ENCODE data around the gene MACROD2.

The MACROD2 gene

DNA sequence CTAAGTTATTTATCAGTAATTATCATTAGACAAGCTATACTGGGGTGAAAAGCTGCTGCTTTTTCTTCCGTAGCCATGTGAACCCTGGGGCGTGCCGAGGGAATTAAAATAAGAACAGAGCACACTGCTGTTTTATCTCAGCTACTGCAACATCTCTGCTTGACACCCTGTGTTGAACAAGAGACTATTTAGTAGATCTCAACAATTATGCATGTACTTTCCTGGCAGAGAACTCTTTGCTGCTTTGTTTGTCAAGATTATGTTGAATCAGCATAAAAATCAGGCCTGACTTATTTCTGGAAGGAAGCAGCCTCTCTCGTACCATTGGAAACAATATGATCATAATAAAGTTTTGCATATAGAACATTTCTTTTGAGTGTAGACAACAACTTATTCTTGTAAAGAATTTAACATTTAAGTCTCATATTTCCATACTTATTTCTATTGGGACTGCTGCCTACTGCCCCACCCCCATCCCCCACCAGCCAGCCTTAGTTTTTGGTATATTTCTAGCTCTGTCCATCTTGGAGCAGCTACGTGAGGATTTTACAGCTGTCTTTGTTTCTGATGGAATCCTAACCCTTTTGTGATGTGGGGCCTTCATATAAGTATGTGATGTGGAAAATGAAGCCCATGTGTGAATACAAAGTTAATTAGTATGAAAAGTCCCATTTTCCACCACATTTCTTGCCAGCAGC lies 1566.5 kb downstream of the MACROD2 start:
- FAIRE-seq = no peak
- DNase-seq (ENCODE audit: insufficient read length, low spot score) = no peak

DNA sequence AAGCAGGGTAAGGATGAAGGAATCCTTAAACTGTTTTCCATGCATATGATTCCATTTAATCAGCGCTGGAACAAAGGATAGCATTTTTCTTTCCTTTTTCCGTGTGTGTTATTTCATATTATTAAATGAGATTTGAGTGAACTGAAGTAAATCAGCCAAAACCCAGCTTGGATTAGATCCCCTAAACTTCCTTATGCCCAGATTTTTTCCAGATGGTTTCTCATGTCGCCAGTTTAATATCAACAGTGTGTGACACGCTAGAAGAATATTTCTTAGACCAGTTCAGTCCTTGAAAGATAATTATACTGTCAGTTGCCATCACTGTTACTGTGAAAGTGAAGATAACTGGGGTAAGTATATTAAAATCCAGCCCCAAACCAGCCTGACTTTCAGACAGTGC lies 1568.5 kb downstream of the MACROD2 start:
- no peak for DNase-seq (ENCODE audit: insufficient read length, low spot score)
- no peak for FAIRE-seq

DNA sequence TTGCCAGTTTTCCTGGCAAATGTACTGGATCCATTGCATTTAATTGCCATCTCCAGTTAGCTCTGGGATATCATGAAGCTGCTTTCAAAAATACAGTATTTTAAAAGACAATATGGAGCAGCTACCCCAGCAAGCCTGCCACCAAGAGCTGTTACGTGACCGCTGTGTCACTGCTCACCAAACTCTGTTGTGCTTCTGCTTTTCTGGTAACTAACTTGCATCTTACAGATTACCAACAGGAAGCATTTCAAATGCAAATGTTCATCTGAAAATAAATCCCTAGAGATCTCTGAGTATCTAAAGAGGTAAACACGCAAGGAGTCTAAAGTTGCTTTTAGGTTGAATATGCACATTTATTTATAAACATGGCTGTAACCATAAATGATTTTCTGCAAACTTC lies 1569.7 kb downstream of the MACROD2 start:
- FAIRE-seq = no peak
- DNase-seq (ENCODE audit: insufficient read length, low spot score) = no peak

DNA sequence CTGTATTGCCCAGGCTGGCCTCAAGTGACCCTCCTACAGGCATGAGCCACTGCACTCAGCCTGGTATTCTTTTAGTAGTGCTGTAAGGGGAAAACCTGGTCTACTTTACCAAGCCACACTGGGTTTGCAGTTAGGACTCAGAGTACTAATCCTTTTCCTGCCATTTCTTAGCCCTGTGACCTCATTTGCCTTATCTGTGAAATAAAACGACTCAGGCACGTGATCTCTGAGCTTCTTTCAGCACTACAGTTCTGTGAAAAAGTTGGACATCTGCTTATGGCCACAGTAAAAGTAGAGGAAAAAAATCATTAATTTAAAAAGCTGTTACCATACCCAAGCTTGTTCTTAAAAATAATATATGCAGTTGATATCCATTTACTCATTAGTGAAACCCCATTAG lies 1570.5 kb downstream of the MACROD2 start:
- FAIRE-seq (no peak), DNase-seq (ENCODE audit: insufficient read length, low spot score) (no peak)

DNA sequence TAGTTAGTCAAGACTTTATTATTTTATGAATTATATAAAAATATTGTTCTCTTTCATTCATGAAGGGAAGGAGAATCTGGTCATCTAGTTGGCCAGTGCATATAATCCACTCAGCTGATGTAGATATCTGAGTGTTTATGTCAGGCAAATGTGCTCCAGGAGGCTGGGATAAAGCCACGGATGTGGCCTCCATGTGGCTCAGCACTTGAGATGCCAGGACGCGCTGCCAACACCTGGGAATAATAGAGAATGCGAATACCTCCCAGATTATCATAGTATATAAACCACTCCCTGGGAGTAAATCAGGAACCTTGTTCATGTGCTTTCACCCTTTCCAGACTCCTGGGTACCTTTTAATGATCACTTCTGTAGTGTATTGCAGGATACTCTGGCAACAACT lies 1571.9 kb downstream of the MACROD2 start:
- no peak for FAIRE-seq

DNA sequence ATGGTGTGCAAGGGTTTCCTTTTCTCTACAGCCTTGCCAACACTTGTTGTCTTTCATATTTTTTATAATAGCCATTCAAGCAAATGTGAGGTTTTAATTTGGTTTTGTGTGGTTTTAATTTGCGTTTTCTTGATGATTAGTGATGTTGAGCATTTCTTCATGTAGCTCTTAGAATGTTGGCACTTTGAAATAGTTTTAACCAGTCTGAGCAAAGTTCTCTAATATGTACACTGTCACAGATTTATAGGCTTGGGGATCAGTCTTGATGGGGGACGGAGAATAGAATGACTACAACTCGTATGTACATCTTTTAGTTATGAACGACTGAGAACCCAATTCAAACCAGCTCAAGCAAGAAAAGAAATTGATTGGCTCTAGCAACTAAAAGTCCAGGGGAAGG lies 1574.8 kb downstream of the MACROD2 start:
- FAIRE-seq = no peak
- DNase-seq (ENCODE audit: insufficient read length, low spot score) = no peak

More for the DNA sequence above, 1571.9 kb downstream of the MACROD2 start:
- DNase-seq (ENCODE audit: insufficient read length, low spot score) = no peak

DNA sequence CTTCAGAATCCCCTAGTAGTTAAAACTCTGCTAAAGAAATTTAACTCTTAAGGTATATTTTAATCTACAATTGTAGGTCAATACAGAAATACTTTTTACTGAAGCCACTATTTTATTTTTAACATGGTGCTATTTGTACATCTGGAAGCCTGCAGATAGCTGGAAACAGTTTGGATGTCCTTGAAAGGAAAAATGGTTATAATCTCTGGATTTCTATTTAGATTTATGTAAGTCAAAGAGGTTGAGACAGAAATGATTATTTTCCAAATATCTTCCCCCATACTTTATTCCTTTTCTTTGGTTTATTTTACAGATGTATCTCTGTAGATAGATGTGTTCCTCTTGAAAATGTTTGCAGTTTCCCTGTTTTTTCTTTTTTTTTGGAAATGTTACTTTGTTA lies 1575.7 kb downstream of the MACROD2 start:
- DNase-seq (ENCODE audit: insufficient read length, low spot score) = no peak
- no peak for FAIRE-seq

DNA sequence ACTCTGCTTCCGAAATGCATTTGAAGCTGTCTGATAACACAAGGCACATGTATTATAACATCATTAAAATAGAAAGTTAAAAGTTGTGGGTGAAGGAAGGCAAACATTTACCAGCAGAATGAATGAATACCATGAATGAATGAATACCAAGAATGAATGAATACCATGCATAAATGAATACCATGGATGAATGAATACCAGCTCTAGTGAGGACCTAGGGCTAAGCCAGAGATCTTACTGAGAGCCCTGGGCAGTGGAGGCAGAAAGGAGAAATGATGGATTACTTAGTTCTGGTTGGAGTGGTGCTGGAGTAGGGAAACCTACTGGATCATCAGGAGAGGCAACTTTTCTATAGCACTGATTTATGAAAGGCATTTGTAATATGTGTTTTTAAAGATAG lies 1579.9 kb downstream of the MACROD2 start:
- DNase-seq (ENCODE audit: insufficient read length, low spot score) (no peak), FAIRE-seq (no peak)

DNA sequence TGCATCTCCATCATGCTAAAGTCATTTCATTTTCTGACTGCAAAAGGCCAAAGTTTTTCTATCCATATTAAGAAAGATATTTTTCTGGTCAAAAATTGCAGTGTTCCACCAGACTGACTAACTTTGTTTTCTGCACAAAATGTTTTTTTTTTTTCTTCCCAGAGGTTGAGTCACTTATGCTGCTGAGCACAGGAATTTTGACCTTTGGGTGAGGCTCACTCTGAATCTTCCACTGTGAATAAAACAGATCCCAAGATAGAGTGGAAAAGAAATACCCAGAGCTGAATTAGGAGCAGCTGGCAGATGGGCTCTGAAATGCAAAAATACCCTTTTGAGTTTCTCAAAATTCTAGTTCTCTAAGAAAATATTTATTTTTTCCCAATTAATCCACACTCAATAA lies 1581.1 kb downstream of the MACROD2 start:
- FAIRE-seq (no peak), DNase-seq (ENCODE audit: insufficient read length, low spot score) (no peak)

DNA sequence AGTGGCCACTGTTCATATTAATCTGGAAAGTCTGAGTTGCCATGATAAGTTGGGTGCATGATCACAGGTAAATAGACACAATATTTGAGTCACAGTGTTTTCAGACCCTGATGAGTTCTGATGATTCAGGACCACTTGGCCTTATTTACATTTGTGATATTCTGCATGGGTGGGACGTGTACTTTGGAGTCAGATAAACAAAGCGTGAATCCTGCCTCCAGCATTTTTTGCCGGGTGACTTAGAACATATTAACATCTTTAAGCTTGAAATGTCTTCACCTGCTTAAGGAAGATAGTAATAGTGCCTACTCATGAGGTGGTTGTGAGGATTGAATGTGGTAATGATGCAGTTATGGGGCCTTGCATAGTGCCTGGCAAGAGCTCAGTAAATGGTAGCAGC lies 1582.8 kb downstream of the MACROD2 start:
- no peak for FAIRE-seq

DNA sequence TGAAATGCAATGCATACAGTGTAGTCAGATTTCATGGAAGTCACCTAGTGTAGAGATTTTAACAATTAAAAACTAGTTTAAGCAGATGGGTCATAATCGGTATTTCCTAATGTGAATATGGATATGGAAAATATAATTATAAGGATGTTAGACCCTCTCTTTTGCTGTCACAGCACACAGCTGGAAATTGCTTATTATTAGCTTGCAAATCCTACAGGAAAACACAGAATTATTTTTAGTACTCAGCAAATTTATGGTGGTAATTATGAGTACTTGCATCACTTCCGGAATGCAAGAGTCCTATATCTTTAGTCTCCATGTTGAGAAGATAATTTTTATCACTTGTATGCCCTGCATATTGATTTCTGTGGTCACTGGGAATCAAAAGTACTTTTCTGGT lies 1584.4 kb downstream of the MACROD2 start:
- DNase-seq (ENCODE audit: insufficient read length, low spot score) (no peak), FAIRE-seq (no peak)

More for the DNA sequence above, 1582.8 kb downstream of the MACROD2 start:
- no peak for DNase-seq (ENCODE audit: insufficient read length, low spot score)

DNA sequence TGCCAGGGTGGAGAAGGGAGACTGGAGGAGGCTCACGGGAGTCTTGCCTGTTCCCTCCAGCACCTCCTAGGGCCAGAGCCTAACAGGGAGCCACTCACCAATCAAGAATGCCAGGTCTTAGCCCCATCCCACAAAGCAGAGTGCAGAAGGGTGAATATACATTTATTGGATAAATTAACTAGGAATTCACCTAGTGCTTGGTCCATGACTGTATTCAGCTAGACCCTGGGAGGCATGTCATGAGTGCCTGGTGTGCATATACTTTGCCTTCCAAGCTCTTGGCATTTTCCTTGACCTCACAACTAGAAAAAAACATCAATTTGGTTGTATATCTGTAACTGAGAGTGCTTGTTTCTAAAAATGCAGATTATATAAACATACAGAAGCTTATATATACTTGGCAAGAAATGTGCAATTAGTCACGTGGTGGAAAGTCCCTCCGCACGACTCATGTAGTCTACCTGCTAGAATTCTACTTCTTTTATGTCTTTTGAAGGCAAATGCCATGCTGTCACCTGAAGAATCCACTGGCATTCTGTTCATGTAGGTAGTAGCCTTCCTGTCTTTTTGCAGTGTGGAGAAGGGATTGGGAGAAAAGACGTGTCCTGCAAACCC lies 1586.9 kb downstream of the MACROD2 start:
- FAIRE-seq = no peak
- DNase-seq (ENCODE audit: insufficient read length, low spot score) = no peak

DNA sequence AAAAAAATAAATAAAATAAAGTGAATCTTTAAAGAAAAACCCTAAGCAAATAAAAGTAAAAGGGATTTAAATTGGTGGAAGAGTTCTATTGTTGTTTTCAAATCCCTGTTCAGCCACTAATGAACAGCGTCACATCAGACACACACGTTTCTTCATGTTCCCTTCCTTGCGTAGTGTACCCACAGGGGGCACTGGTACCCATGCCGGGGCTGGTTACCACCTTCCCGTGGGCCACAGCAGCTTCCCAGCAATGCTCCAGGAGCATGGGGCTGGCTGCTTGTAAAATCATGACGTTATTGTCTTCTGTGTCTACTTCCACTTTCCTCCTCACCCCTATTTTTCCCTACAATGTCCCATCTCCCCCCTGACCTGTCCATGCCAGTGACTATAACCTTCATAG lies 1589.2 kb downstream of the MACROD2 start:
- FAIRE-seq = no peak
- no peak for DNase-seq (ENCODE audit: insufficient read length, low spot score)

DNA sequence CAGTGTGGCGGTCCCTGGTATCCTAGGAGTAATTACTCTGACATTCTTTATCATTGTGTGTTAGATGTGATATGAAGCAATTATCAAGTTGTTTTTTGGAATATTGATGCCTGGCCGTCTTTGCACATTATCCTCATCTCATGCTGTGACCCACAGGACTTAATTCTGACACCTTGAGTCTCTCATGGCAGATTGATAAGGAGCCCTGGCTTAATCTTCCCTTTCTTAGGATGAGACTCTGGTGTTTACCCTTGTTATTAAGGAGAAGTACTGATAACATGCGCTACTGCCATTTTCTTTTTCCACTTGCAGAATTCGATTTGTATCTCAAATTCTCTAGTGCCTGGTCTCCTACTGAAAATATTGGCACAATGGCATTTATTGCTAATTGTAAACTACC lies 1597.8 kb downstream of the MACROD2 start:
- FAIRE-seq (no peak), DNase-seq (ENCODE audit: insufficient read length, low spot score) (no peak)

DNA sequence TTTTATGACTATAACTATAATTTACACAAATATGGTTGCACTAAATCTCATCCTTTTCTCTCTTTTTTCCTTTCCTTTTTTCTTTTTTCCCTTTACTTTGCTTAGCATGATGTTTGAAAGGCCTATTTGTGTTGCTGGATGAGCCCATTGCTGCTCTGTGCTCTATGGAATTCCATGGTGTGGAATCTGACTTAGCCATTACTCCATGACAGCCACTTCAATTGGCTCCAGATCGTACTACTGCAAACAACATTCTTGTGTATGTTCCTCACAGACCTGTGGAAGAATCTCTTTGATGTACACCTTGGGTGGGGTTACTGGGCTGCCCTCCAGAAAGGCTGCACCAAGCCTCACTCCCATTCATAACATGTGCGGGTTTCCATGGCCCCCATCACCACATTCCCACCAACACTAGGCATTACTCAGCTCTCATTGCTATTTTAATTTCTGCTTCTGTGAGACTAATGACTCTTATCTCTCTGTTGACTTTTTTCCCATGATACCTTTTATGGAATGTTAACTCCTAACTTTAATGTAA lies 1598.9 kb downstream of the MACROD2 start:
- DNase-seq (ENCODE audit: insufficient read length, low spot score) = no peak
- FAIRE-seq = no peak

DNA sequence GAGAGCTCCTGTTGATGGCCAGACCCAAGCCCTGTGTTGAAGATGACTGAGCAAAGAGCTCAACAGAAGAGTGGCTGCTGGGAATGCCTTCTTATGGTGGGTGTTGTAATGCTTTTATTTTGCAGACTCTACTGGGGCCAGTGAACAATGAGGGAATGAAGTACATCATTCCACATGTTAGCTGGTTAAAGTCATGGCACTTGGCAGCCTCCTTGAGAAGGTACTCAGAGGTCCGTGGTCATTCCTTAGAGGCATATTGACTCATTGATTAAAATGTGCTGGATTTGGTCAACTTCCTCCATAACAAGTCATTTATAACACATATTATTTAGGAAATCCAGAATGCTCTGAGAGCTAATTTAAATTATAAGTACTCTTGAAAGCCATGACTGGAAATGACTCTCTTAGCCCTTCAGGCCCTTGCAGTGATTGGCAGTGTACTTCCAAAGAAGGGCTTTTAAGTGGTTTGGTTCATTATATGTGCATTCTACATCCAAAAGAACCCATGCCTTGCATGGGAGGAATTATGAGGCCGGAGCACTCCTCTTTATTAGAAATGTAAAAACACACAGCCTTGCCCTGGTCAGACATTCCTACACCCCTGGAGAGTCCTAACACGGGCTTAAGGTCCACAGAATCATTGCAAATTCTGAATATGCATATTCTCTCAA lies 1601.0 kb downstream of the MACROD2 start:
- DNase-seq (ENCODE audit: insufficient read length, low spot score) = no peak
- FAIRE-seq = no peak

DNA sequence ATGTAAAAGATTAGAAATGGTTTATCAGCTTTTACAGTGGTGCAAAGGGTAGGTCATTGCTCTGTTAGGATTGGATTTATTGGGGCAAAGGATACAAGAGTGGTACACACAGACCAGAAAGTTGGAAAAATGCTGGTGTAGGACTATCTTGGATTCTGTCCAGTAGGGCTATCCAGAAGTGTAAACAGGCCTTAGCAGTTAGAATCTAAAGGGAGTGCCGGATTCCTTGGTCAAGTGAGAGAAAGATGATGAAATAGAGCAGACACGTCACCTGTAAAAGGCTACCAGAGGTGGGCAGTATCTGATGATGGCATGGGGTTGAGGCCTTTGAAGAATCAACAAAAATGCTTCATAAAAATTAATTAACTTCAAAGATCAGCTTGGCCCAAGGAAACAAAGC lies 1602.0 kb downstream of the MACROD2 start:
- DNase-seq (ENCODE audit: insufficient read length, low spot score) = no peak
- FAIRE-seq = no peak

DNA sequence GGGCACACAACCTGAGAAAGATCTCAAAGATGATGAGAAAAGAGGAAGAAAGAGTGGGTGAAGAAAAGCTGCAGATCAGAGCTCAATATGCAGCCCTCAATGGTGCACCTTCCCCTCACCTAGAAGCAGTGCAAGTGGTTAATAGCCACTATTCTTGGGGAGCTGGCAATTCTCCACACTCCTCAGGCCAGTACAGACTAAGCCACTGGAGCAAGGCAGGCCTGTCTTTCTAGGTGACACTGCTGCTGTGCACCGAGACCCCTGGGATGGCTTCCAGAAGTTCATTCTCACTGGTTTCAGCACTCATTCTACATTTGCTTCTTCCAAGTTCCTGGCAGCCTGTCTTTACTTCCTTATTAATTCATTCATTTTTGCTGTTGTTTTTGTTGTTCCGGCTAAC lies 1604.6 kb downstream of the MACROD2 start:
- DNase-seq (ENCODE audit: insufficient read length, low spot score) (no peak), FAIRE-seq (no peak)

DNA sequence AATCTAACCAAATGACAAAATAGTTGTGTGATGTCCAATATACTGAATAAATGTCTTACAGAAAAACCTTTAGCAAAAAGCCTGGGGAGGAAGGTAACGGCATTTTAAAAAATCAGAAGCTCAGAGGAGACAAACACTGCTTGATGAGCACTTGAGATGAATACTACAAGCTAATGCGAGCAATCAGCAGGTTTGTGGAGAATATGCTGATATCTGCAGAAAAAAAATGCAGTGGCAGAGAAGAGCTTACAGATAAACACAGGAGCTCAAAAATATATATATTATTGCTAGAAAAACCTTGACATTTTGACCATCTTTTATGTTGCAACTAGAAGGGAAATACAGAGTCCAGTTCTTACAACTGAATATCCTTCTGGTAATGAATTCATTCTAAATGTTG lies 1605.2 kb downstream of the MACROD2 start:
- FAIRE-seq (no peak), DNase-seq (ENCODE audit: insufficient read length, low spot score) (no peak)

DNA sequence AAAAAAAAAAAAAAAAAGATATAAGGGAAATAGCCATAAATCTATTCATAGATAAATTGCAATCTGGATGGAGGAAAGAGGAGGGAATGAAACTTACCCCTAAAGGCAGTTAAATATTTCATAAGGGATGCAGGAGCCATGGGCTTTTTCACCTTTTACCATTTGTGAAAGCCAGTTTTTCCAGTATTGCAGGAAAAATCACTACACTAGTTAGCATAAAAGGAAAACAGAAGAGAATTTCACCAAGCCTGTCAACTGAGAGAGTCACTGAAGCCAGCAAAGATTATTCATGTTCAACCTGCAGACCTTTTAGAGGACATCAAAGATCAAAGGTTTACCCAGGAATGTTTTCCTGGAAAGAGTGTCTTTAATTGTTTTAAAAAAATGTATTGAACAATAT lies 1608.2 kb downstream of the MACROD2 start:
- DNase-seq (ENCODE audit: insufficient read length, low spot score) = no peak
- FAIRE-seq = no peak

DNA sequence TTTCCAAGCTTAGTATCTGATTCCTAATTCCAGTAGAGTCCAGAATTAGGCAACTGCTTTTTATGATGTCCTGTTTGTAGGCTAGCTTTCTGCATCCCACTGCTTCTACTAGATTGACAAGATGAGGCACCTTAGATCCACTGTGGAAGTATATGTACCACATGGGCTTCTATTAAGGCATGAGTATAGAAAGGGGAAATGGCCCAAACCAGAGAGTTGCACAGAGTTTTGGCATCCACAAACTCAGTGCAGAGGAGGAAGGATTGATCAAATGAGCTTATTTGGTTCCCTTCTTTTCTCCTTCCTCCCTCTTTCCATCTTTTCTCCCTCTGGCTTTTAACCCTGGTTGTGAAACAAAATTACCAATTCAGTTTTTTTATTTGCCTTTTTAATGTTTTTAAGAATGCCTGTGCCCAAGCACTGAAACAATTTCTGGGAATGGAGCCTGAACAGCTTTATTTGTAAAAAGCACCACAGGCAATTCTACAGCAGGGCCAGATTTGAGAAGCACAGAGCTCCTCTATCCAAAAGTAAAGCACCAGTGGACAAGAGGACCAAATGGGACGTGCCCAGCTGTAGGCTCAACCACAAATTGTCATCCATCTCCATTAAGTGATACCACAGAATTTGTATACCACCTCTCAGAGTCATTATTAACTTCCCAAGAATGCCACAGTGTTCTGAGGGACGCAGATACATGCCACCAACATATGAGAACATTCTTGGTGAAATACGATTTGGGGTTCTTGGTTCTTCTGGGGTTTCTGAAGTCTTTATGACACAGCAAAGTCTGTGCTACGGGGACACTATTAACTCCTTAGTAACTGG lies 1608.9 kb downstream of the MACROD2 start:
- no peak for FAIRE-seq
- DNase-seq (ENCODE audit: insufficient read length, low spot score) = no peak

All from GM19239 (cell line).